Activated naive CD8-positive, alpha-beta T cell treated with anti-CD3 and anti-CD28 coated beads, Interleukin-2, amount 10 ng/mL, durations not matched to agents 7 days and 5 days (primary cell): Measurements from ENCODE around the gene PTPRG. TPM values are rescaled to one million over a fixed set of nuclear protein-coding genes. Genes with fewer than 3 reads are reported as not detected.

Source experiments
- ATAC-seq: fragments of 150-1000 bp; cut with Tn5 transposase; one replicate; pipeline ENCODE4 v1.10.0; 2021; ENCODE audit warnings: low read depth, moderate library complexity
- POLR2A ChIA-PET: fragments of 350-600 bp; sonication (Branson Sonifier 250); formaldehyde crosslinking; loops from one replicate; lab custom pipeline; 2021; ENCODE audit warnings: antibody characterized with exemption; lab: Charles Lee
- DNase-seq: peaks from one replicate; pipeline ENCODE4 v3.0.0; 2021
- H3K27ac Mint-ChIP-seq: one replicate; pipeline ENCODE4 v1.8.0; 2022; ENCODE audit warnings: mild to moderate bottlenecking, mixed read lengths
- H3K27me3 Mint-ChIP-seq: one replicate; pipeline ENCODE4 v1.8.0; 2022; ENCODE audit warnings: mild to moderate bottlenecking, moderate library complexity, mixed read lengths
- H3K36me3 Mint-ChIP-seq: one replicate; pipeline ENCODE4 v1.8.0; 2021; ENCODE audit warnings: mild to moderate bottlenecking, mixed read lengths
- H3K4me1 Mint-ChIP-seq: one replicate; pipeline ENCODE4 v1.8.0; 2021; ENCODE audit warnings: mixed read lengths
- H3K4me3 Mint-ChIP-seq: one replicate; pipeline ENCODE4 v1.8.0; 2022; ENCODE audit warnings: mild to moderate bottlenecking, moderate library complexity, mixed read lengths
- H3K9me3 Mint-ChIP-seq: one replicate; pipeline ENCODE4 v1.8.0; 2021; ENCODE audit warnings: mixed read lengths
- total RNA-seq, 2 experiments: library from RNA; stranded (reverse); gene quantifications; one replicate each; pipeline ENCODE4 v1.2.3, GENCODE V29; 2021

PTPRG gene
- total RNA-seq, 2 experiments from 2014 or later: not detected

- Mint-ChIP-seq H3K4me3 (no peak overlapping the region), H3K4me1 (no peaks in the 10 kb centered on the region), H3K36me3 (no peaks in the 10 kb centered on the region), H3K9me3 (no peaks in the 10 kb centered on the region), H3K27ac (no peak overlapping the region), H3K27me3 (no peaks in the 10 kb centered on the region)
- ATAC-seq (no peak), DNase-seq (no peak)
- POLR2A ChIA-PET: no interaction called here
Measured at GRCh38 chr3:61996366-61996765, 435.0 kb downstream of the PTPRG start.

GRCh38 chr3:61997101-61997500 is 435.7 kb downstream of the PTPRG start:
- no peaks in the 10 kb centered on the region for H3K36me3 Mint-ChIP-seq
- no peak for ATAC-seq
- H3K4me3 Mint-ChIP-seq: no peak overlapping the region
- POLR2A ChIA-PET: no interaction called here
- H3K27ac Mint-ChIP-seq: no peak overlapping the region
- H3K4me1 Mint-ChIP-seq: no peaks in the 10 kb centered on the region
- no peaks in the 10 kb centered on the region for H3K9me3 Mint-ChIP-seq
- no peak for DNase-seq
- H3K27me3 Mint-ChIP-seq: peaks cover 4% of the 10 kb centered on the region

GRCh38 chr3:62003835-62004234 is 442.5 kb downstream of the PTPRG start:
- H3K4me3 Mint-ChIP-seq: no peak overlapping the region
- no peak overlapping the region for H3K27ac Mint-ChIP-seq
- no peak for ATAC-seq
- peaks cover 4% of the 10 kb centered on the region for H3K27me3 Mint-ChIP-seq
- no peaks in the 10 kb centered on the region for H3K9me3 Mint-ChIP-seq
- H3K36me3 Mint-ChIP-seq: no peaks in the 10 kb centered on the region
- no peak for DNase-seq
- H3K4me1 Mint-ChIP-seq: no peaks in the 10 kb centered on the region
- POLR2A ChIA-PET: no interaction called here

- no peak for DNase-seq
- Mint-ChIP-seq H3K36me3 (no peaks in the 10 kb centered on the region), H3K9me3 (no peaks in the 10 kb centered on the region), H3K4me1 (no peaks in the 10 kb centered on the region), H3K27ac (no peak overlapping the region), H3K4me3 (no peak overlapping the region), H3K27me3 (no peaks in the 10 kb centered on the region)
- POLR2A ChIA-PET: no interaction called here
- no peak for ATAC-seq
Measured at GRCh38 chr3:62007036-62007435, 445.7 kb downstream of the PTPRG start.

- H3K36me3 Mint-ChIP-seq: no peaks in the 10 kb centered on the region
- H3K27me3 Mint-ChIP-seq: peaks cover 2% of the 10 kb centered on the region
- H3K4me1 Mint-ChIP-seq: no peaks in the 10 kb centered on the region
- no peak overlapping the region for H3K4me3 Mint-ChIP-seq
- no peak overlapping the region for H3K27ac Mint-ChIP-seq
- DNase-seq (no peak), ATAC-seq (no peak)
- POLR2A ChIA-PET: no interaction called here
- H3K9me3 Mint-ChIP-seq: no peaks in the 10 kb centered on the region
Measured at GRCh38 chr3:62010989-62011388, 449.6 kb downstream of the PTPRG start.

GRCh38 chr3:62011666-62012065 is 450.3 kb downstream of the PTPRG start:
- Mint-ChIP-seq H3K4me3 (no peak overlapping the region), H3K4me1 (no peaks in the 10 kb centered on the region), H3K9me3 (peaks cover under 1% of the 10 kb centered on the region), H3K27me3 (peaks cover 2% of the 10 kb centered on the region), H3K36me3 (no peaks in the 10 kb centered on the region), H3K27ac (no peak overlapping the region)
- ATAC-seq (no peak), DNase-seq (no peak)
- POLR2A ChIA-PET: no interaction called here

GRCh38 chr3:62013951-62014350 is 452.6 kb downstream of the PTPRG start:
- Mint-ChIP-seq H3K4me3 (no peak overlapping the region), H3K4me1 (no peaks in the 10 kb centered on the region), H3K36me3 (no peaks in the 10 kb centered on the region), H3K9me3 (peaks cover 1% of the 10 kb centered on the region), H3K27me3 (peaks cover 2% of the 10 kb centered on the region), H3K27ac (no peak overlapping the region)
- DNase-seq: no peak
- no peak for ATAC-seq
- POLR2A ChIA-PET: no interaction called here

- Mint-ChIP-seq H3K27me3 (peaks cover 2% of the 10 kb centered on the region), H3K9me3 (peaks cover 1% of the 10 kb centered on the region), H3K27ac (no peak overlapping the region), H3K4me1 (no peaks in the 10 kb centered on the region), H3K4me3 (no peak overlapping the region), H3K36me3 (no peaks in the 10 kb centered on the region)
- DNase-seq (no peak), ATAC-seq (no peak)
- POLR2A ChIA-PET: no interaction called here
Measured at GRCh38 chr3:62015111-62015510, 453.7 kb downstream of the PTPRG start.

- POLR2A ChIA-PET: interaction anchor here (0.6 kb wide), 1 partner anchor 187 kb away, joined by 4 read pairs; no protein-coding TSS in a partner anchor
Measured at GRCh38 chr3:62019906-62020305, 458.5 kb downstream of the PTPRG start.

GRCh38 chr3:62020706-62021105 is 459.3 kb downstream of the PTPRG start:
- no peak overlapping the region for H3K27ac Mint-ChIP-seq
- POLR2A ChIA-PET: no interaction called here
- no peaks in the 10 kb centered on the region for H3K27me3 Mint-ChIP-seq
- H3K36me3 Mint-ChIP-seq: no peaks in the 10 kb centered on the region
- no peak overlapping the region for H3K4me3 Mint-ChIP-seq
- H3K9me3 Mint-ChIP-seq: peaks cover 1% of the 10 kb centered on the region
- ATAC-seq (no peak), DNase-seq (no peak)
- H3K4me1 Mint-ChIP-seq: no peaks in the 10 kb centered on the region

More at GRCh38 chr3:62019906-62020305, 458.5 kb downstream of the PTPRG start:
- H3K27ac Mint-ChIP-seq: no peak overlapping the region
- no peaks in the 10 kb centered on the region for H3K4me1 Mint-ChIP-seq
- DNase-seq (no peak), ATAC-seq (no peak)
- no peaks in the 10 kb centered on the region for H3K36me3 Mint-ChIP-seq
- H3K4me3 Mint-ChIP-seq: no peak overlapping the region
- H3K27me3 Mint-ChIP-seq: peaks cover 2% of the 10 kb centered on the region
- H3K9me3 Mint-ChIP-seq: peaks cover 1% of the 10 kb centered on the region

GRCh38 chr3:62022312-62022711 is 460.9 kb downstream of the PTPRG start:
- no peaks in the 10 kb centered on the region for H3K9me3 Mint-ChIP-seq
- ATAC-seq (no peak), DNase-seq (no peak)
- no peaks in the 10 kb centered on the region for H3K4me1 Mint-ChIP-seq
- no peaks in the 10 kb centered on the region for H3K36me3 Mint-ChIP-seq
- no peak overlapping the region for H3K27ac Mint-ChIP-seq
- H3K4me3 Mint-ChIP-seq: no peak overlapping the region
- POLR2A ChIA-PET: no interaction called here
- no peaks in the 10 kb centered on the region for H3K27me3 Mint-ChIP-seq

- no peak overlapping the region for H3K27ac Mint-ChIP-seq
- no peaks in the 10 kb centered on the region for H3K27me3 Mint-ChIP-seq
- no peaks in the 10 kb centered on the region for H3K9me3 Mint-ChIP-seq
- DNase-seq (no peak), ATAC-seq (no peak)
- no peaks in the 10 kb centered on the region for H3K36me3 Mint-ChIP-seq
- H3K4me1 Mint-ChIP-seq: no peaks in the 10 kb centered on the region
- no peak overlapping the region for H3K4me3 Mint-ChIP-seq
- POLR2A ChIA-PET: no interaction called here
Measured at GRCh38 chr3:62024882-62025281, 463.5 kb downstream of the PTPRG start.

GRCh38 chr3:62025913-62026312 is 464.5 kb downstream of the PTPRG start:
- ATAC-seq (no peak), DNase-seq (no peak)
- H3K9me3 Mint-ChIP-seq: no peaks in the 10 kb centered on the region
- no peak overlapping the region for H3K4me3 Mint-ChIP-seq
- no peaks in the 10 kb centered on the region for H3K36me3 Mint-ChIP-seq
- no peaks in the 10 kb centered on the region for H3K27me3 Mint-ChIP-seq
- POLR2A ChIA-PET: no interaction called here
- no peaks in the 10 kb centered on the region for H3K4me1 Mint-ChIP-seq
- no peak overlapping the region for H3K27ac Mint-ChIP-seq

GRCh38 chr3:62027241-62027640 is 465.9 kb downstream of the PTPRG start:
- H3K36me3 Mint-ChIP-seq: no peaks in the 10 kb centered on the region
- no peaks in the 10 kb centered on the region for H3K27me3 Mint-ChIP-seq
- POLR2A ChIA-PET: no interaction called here
- no peak overlapping the region for H3K4me3 Mint-ChIP-seq
- DNase-seq: no peak
- no peaks in the 10 kb centered on the region for H3K4me1 Mint-ChIP-seq
- no peaks in the 10 kb centered on the region for H3K9me3 Mint-ChIP-seq
- H3K27ac Mint-ChIP-seq: no peak overlapping the region
- ATAC-seq: no peak

- Mint-ChIP-seq H3K4me3 (no peak overlapping the region), H3K36me3 (no peaks in the 10 kb centered on the region), H3K27me3 (no peaks in the 10 kb centered on the region), H3K9me3 (no peaks in the 10 kb centered on the region), H3K4me1 (no peaks in the 10 kb centered on the region), H3K27ac (no peak overlapping the region)
- no peak for ATAC-seq
- DNase-seq: no peak
- POLR2A ChIA-PET: no interaction called here
Measured at GRCh38 chr3:62027796-62028195, 466.4 kb downstream of the PTPRG start.
